ENCODE measurements around the gene DOP1A. TPM values are rescaled to one million over a fixed set of nuclear protein-coding genes. Genes with fewer than 3 reads are reported as not detected.
A peak's percentile ranks its signal among the peaks of the same experiment; 100 is the strongest.

Gene DOP1A
- total and polyA plus RNA-seq, 2 of the 13 experiments (the other 11 are each of a cell fraction or from before 2014, with no cell fraction given), result 5.2 to 16.7 TPM

DNA sequence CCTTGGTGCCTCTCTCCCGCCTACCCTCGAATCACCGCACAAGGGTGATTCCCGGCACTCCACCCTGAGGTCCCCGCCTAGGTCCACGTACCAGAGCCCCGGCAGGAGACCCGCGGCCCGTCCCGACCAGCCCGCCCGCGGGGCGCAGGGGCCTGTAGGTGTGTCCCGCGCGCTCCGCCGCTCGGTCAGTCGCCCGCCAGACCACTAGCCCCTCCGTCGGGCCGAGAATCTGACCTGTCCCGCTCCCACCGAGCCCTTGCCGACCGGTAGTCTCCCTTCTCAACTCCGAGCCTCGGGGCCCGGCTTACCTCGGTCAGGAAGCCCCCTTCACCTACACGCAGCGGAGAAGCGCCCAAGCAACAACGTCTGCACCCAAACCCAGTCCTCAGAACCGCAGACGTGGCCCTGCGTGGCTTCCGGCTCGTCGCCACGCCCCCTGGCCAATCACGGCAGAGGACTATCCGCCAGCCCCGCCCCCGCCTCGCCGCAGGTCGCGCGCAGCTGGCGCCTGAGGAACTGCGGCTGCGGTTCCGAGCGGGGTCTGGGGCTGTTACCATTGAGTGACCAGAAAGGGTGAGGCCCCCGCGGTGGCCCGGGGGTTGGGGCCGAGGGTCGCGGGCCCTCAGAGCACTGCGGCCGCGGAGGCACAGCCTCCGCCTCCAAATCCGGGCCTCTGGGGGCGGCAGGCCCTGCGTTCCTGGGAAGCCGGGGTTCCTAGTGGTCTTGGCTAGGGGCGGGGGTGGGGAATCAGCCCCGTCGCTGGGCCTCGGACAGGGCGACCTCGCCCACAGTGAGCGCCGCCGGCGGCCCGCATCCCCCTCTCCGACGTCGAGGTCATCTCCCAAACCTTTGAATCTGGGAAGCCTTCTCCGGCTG, 125.6 kb downstream of the DOP1A start, which contains the start of the genes PGM3 and RWDD2A (continued):
- TF ChIP-seq ZNF431 (CRISPR knock-in tag; IDR thresholded peaks at IDR 0.05; ENCODE audit: borderline replicate concordance, low read depth) (peak; percentile 65; the same call in 1 of the 2 replicates), KDM5B (CRISPR knock-in tag; IDR thresholded peaks at IDR 0.05; ENCODE audit: borderline replicate concordance) (peak; percentile 84), ZNF296 (CRISPR knock-in tag; conservative IDR thresholded peaks at IDR 0.05) (no peak), SIN3A (IDR thresholded peaks at IDR 0.05; ENCODE audit: borderline replicate concordance, low read depth, low read length) (peak; percentile 83), GPN1 (CRISPR knock-in tag; IDR thresholded peaks at IDR 0.05; ENCODE audit: borderline replicate concordance) (0 out of 2 replicates have a peak, but pooled peaks have one; percentile 22), ARHGAP35 (CRISPR knock-in tag; IDR thresholded peaks at IDR 0.05; ENCODE audit: borderline replicate concordance) (peak; percentile 36; the same call in 1 of the 2 replicates), CCAR2 (optimal IDR thresholded peaks at IDR 0.05; ENCODE audit: low read depth, low read length) (no peak), TOPORS (CRISPR knock-in tag; IDR thresholded peaks at IDR 0.05) (peak; percentile 46; the same call in 1 of the 2 replicates), SATB2 (CRISPR knock-in tag; IDR thresholded peaks at IDR 0.05) (peak; percentile 76), ZNF503 (CRISPR knock-in tag; IDR thresholded peaks at IDR 0.05) (0 out of 2 replicates have a peak, but pooled peaks have one; percentile 28), RARA (CRISPR knock-in tag; IDR thresholded peaks at IDR 0.05) (peak; percentile 7; the same call in 1 of the 2 replicates), ISL2 (CRISPR knock-in tag; IDR thresholded peaks at IDR 0.05) (peak; percentile 27; the same call in 1 of the 2 replicates), SMYD3 (CRISPR knock-in tag; IDR thresholded peaks at IDR 0.05) (peak; percentile 62; the same call in 1 of the 2 replicates), HIVEP1 (CRISPR knock-in tag; IDR thresholded peaks at IDR 0.05) (peak; percentile 66; the same call in 1 of the 2 replicates), SMAD3 (CRISPR knock-in tag; IDR thresholded peaks at IDR 0.05) (peak; percentile 54; the same call in 1 of the 2 replicates), NR2C2 (CRISPR knock-in tag; IDR thresholded peaks at IDR 0.05; ENCODE audit: borderline replicate concordance) (0 out of 2 replicates have a peak, but pooled peaks have one; percentile 35), HMGA1 (CRISPR knock-in tag; conservative IDR thresholded peaks at IDR 0.05) (no peak), ZNF367 (CRISPR knock-in tag; IDR thresholded peaks at IDR 0.05; ENCODE audit: borderline replicate concordance) (peak; percentile 37; the same call in 1 of the 2 replicates), BRCA1 (CRISPR knock-in tag; IDR thresholded peaks at IDR 0.05) (0 out of 2 replicates have a peak, but pooled peaks have one; percentile 7), MEIS2 (CRISPR knock-in tag; IDR thresholded peaks at IDR 0.05) (peak; percentile 26), CHCHD3 (CRISPR knock-in tag; IDR thresholded peaks at IDR 0.05) (0 out of 2 replicates have a peak, but pooled peaks have one; percentile 29), NFE2L2 (IDR thresholded peaks at IDR 0.05; ENCODE audit: low read length) (no peak), GATA4 (IDR thresholded peaks at IDR 0.05; ENCODE audit: borderline replicate concordance, low read depth) (peak; percentile 70)
- TF ChIP-seq, protein P1, sequence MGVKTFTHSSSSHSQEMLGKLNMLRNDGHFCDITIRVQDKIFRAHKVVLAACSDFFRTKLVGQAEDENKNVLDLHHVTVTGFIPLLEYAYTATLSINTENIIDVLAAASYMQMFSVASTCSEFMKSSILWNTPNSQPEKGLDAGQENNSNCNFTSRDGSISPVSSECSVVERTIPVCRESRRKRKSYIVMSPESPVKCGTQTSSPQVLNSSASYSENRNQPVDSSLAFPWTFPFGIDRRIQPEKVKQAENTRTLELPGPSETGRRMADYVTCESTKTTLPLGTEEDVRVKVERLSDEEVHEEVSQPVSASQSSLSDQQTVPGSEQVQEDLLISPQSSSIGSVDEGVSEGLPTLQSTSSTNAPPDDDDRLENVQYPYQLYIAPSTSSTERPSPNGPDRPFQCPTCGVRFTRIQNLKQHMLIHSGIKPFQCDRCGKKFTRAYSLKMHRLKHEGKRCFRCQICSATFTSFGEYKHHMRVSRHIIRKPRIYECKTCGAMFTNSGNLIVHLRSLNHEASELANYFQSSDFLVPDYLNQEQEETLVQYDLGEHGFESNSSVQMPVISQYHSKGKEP (CRISPR knock-in tag; IDR thresholded peaks at IDR 0.05), result no peak
